ENCODE data around the gene TLCD3B.

GRCh38 chr16:29990883-29991570, 40.0 kb downstream of the TLCD3B start:
- TF ChIP-seq CTCF (IDR thresholded peaks at IDR 0.05), result no peak
- TF ChIP-seq EP300 (IDR thresholded peaks at IDR 0.05), result no peak

Measured in tibial nerve (tissue), 4 donors.